WTC11 (cell line): ENCODE measurements around the gene AHSG. TPM values are rescaled to one million over a fixed set of nuclear protein-coding genes. Genes with fewer than 3 reads are reported as not detected.

Source experiments
- ATAC-seq: fragments of 200-7000 bp; cut with Tn5 transposase; 2 replicates; pipeline ENCODE4 v1.10.0; 2021; ENCODE audit warnings: mild to moderate bottlenecking, moderate library complexity
- CTCF ChIA-PET: fragments of 300-600 bp; sonication (Branson Sonifier 250); formaldehyde crosslinking; loops from one replicate; lab custom pipeline; 2021; ENCODE audit warnings: antibody characterized with exemption; lab: Charles Lee
- POLR2A ChIA-PET: fragments of 350-600 bp; sonication (Branson Sonifier 250); formaldehyde crosslinking; loops from one replicate; lab custom pipeline; 2021; ENCODE audit warnings: antibody characterized with exemption; lab: Charles Lee
- DNase-seq: peaks from one replicate; pipeline ENCODE4 v3.0.0; 2021; ENCODE audit warnings: low spot score
- H3K27ac Mint-ChIP-seq: 2 replicates; pipeline ENCODE4 v1.8.0; 2021; ENCODE audit warnings: mixed read lengths
- H3K27me3 Mint-ChIP-seq: 2 replicates; pipeline ENCODE4 v1.8.0; 2021; ENCODE audit warnings: low read depth, mild to moderate bottlenecking, moderate library complexity, mixed read lengths
- H3K36me3 Mint-ChIP-seq: 2 replicates; pipeline ENCODE4 v1.8.0; 2021; ENCODE audit warnings: mixed read lengths
- H3K4me1 Mint-ChIP-seq: 2 replicates; pipeline ENCODE4 v1.8.0; 2022; ENCODE audit warnings: mixed read lengths
- H3K4me3 Mint-ChIP-seq: 2 replicates; pipeline ENCODE4 v1.8.0; 2021; ENCODE audit warnings: mild to moderate bottlenecking, moderate library complexity, mixed read lengths
- H3K9me3 Mint-ChIP-seq: 2 replicates; pipeline ENCODE4 v1.8.0; 2021; ENCODE audit warnings: mixed read lengths
- ATF6 ChIP-seq: sonication (generic); formaldehyde crosslinking; IDR thresholded peaks from 2 replicates; pipeline ENCODE4 v1.8.1; 2023; ENCODE audit warnings: mild to moderate bottlenecking, missing genetic modification reagents
- CTCF ChIP-seq: fragments of 200-600 bp; IDR thresholded peaks from 2 replicates; pipeline ENCODE4 v1.8.0; 2022; ENCODE audit warnings: antibody characterized with exemption
- GRHL2 ChIP-seq: fragments of 250-450 bp; sonication (Bioruptor Pico); IDR thresholded peaks from 2 replicates; pipeline ENCODE4 v1.8.0; 2022; ENCODE audit warnings: mild to moderate bottlenecking, moderate library complexity; ENCODE audit not compliant: insufficient replicate concordance, severe bottlenecking
- JAZF1 ChIP-seq: fragments of 250-450 bp; sonication (Bioruptor Pico); IDR thresholded peaks from 2 replicates; pipeline ENCODE4 v1.9.0; 2021; ENCODE audit warnings: moderate library complexity, mild to moderate bottlenecking, inconsistent platforms
- NR1H2 ChIP-seq: sonication (generic); formaldehyde crosslinking; IDR thresholded peaks from 2 replicates; pipeline ENCODE4 v1.9.0; 2021; ENCODE audit warnings: mild to moderate bottlenecking, moderate library complexity, missing genetic modification reagents
- NR3C1 ChIP-seq: sonication (generic); formaldehyde crosslinking; conservative IDR thresholded peaks from 2 replicates; pipeline ENCODE4 v1.8.1; 2023; ENCODE audit warnings: low read depth, mild to moderate bottlenecking, missing genetic modification reagents
- SMAD4 ChIP-seq: sonication (generic); formaldehyde crosslinking; IDR thresholded peaks from 2 replicates; pipeline ENCODE4 v1.8.0; 2022; ENCODE audit warnings: mild to moderate bottlenecking, missing genetic modification reagents
- TEAD4 ChIP-seq: sonication (generic); formaldehyde crosslinking; IDR thresholded peaks from 2 replicates; pipeline ENCODE4 v1.8.0; 2022; ENCODE audit warnings: mild to moderate bottlenecking, missing genetic modification reagents
- ZNF512 ChIP-seq: sonication (generic); formaldehyde crosslinking; IDR thresholded peaks from 2 replicates; pipeline ENCODE4 v1.8.1; 2022; ENCODE audit warnings: missing genetic modification reagents, borderline replicate concordance
- total RNA-seq: library from RNA; stranded (reverse); gene quantifications from 3 replicates; pipeline ENCODE4 v1.2.3, GENCODE V29; 2021
- TF ChIP-seq, protein P1 (sequence below): sonication (generic); formaldehyde crosslinking; IDR thresholded peaks from 2 replicates; pipeline ENCODE4 v1.8.1; 2023; ENCODE audit warnings: mild to moderate bottlenecking, missing genetic modification reagents
- TF ChIP-seq, protein P2 (sequence below): sonication (generic); formaldehyde crosslinking; IDR thresholded peaks from 2 replicates; pipeline ENCODE4 v1.8.0; 2022; ENCODE audit warnings: mild to moderate bottlenecking, missing genetic modification reagents
- TF ChIP-seq, protein P3 (sequence below): sonication (generic); formaldehyde crosslinking; IDR thresholded peaks from 2 replicates; pipeline ENCODE4 v1.8.1; 2022; ENCODE audit warnings: mild to moderate bottlenecking, moderate library complexity, missing genetic modification reagents
- TF ChIP-seq, protein P4 (sequence below): sonication (generic); formaldehyde crosslinking; conservative IDR thresholded peaks from 2 replicates; pipeline ENCODE4 v1.8.1; 2023; ENCODE audit warnings: mild to moderate bottlenecking, low read depth, missing genetic modification reagents, moderate library complexity
- TF ChIP-seq, protein P5 (sequence below): sonication (generic); formaldehyde crosslinking; IDR thresholded peaks from 2 replicates; pipeline ENCODE4 v1.8.0; 2022; ENCODE audit warnings: mild to moderate bottlenecking, missing genetic modification reagents
- TF ChIP-seq, protein P6 (sequence below): sonication (generic); formaldehyde crosslinking; IDR thresholded peaks from 2 replicates; pipeline ENCODE4 v1.8.1; 2022; ENCODE audit warnings: mild to moderate bottlenecking, missing genetic modification reagents, moderate library complexity, borderline replicate concordance

Gene AHSG
- total RNA-seq, 1 experiment from 2014 or later = 1.9 TPM

DNA sequence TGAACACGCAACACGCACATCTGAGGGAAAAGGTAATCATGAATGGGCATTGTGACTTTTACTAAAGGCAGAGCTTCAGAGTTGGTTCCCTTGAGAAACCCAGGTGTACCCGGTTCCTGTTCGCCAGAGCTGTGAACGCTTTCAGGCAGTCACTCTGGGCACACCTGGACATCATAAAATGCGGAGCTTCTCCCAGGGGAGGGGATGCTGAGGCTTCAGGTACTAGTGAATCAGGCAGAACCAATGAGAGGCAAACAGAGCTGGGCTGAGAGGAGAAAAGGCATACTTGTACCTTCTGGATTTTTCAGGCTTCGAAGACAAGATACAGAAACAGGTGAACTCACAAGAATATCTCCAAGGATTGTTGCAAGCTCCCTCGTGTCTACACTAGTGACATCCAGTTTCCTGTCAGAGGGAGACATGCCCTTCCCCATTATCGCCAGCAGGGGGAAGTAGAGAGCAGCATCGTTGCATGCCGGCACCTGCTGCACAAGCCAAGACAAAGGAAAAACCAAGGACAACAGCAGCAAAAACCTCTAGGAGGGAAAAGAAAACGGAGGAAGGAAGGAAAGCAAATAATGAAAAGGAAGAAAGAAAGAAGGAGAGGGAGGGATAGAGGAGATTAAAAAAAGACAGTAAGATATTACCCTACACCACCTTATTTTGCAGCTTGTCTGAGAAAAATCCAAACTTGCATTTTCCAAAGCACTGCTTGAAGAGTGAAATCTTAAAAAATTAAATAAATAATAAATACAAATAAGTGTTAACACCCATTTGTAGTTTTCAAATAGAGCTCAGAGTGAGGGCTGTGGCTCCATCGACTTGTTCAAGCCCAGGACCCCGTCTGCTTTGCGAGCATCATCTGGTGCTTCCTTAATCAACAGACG is 2.0 kb downstream of the AHSG start:
- TF ChIP-seq NR1H2 (CRISPR knock-in tag) (no peak), CTCF (peak; percentile 91), JAZF1 (CRISPR knock-in tag) (no peak), GRHL2 (CRISPR knock-in tag) (no peak), ATF6 (CRISPR knock-in tag) (no peak)
- TF ChIP-seq, protein P1, sequence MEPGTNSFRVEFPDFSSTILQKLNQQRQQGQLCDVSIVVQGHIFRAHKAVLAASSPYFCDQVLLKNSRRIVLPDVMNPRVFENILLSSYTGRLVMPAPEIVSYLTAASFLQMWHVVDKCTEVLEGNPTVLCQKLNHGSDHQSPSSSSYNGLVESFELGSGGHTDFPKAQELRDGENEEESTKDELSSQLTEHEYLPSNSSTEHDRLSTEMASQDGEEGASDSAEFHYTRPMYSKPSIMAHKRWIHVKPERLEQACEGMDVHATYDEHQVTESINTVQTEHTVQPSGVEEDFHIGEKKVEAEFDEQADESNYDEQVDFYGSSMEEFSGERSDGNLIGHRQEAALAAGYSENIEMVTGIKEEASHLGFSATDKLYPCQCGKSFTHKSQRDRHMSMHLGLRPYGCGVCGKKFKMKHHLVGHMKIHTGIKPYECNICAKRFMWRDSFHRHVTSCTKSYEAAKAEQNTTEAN = no peak
- TF ChIP-seq, protein P2, sequence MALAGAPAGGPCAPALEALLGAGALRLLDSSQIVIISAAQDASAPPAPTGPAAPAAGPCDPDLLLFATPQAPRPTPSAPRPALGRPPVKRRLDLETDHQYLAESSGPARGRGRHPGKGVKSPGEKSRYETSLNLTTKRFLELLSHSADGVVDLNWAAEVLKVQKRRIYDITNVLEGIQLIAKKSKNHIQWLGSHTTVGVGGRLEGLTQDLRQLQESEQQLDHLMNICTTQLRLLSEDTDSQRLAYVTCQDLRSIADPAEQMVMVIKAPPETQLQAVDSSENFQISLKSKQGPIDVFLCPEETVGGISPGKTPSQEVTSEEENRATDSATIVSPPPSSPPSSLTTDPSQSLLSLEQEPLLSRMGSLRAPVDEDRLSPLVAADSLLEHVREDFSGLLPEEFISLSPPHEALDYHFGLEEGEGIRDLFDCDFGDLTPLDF (CRISPR knock-in tag) = no peak
- ChIA-PET CTCF (interaction anchor here (0.6 to 4.7 kb wide), 57 partner anchors 8 to 1032 kb away, joined by 3 to 87 read pairs (median 5); partner anchors contain the start of genes CRYGS, DNAJB11, EIF4A2 and FETUB), POLR2A (interaction anchor here (0.9 to 2.8 kb wide), 4 partner anchors 18 to 168 kb away, joined by 3 to 14 read pairs (median 4); partner anchors contain the start of genes DNAJB11 and EIF4A2)
- no peak overlapping the region for H3K4me3 Mint-ChIP-seq
- H3K9me3 Mint-ChIP-seq = no peaks in the 10 kb centered on the region
- no peaks in the 10 kb centered on the region for H3K36me3 Mint-ChIP-seq
- DNase-seq (peak; percentile 88), ATAC-seq (peak; percentile 71)
- H3K27me3 Mint-ChIP-seq = peaks cover 25% of the 10 kb centered on the region
- no peak overlapping the region; the same call in 1 of the 2 replicates for H3K27ac Mint-ChIP-seq
- H3K4me1 Mint-ChIP-seq = peaks cover 18% of the 10 kb centered on the region

DNA sequence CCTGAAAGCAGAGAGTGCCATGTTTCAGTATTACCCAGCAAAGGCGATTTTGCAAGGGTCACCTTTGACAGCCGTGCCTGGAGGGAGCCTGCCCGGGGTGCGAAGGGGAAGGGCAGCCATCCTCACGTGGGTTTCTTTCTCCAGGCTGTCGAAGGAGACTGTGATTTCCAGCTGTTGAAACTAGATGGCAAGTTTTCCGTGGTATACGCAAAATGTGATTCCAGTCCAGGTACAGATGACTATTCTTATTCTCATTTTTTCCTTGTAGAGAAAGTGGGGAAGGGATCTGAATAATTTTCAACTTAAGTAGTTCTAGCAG is 3.4 kb downstream of the AHSG start:
- no peaks in the 10 kb centered on the region for H3K36me3 Mint-ChIP-seq
- H3K27me3 Mint-ChIP-seq = peaks cover 25% of the 10 kb centered on the region
- no peak overlapping the region for H3K27ac Mint-ChIP-seq
- DNase-seq = no peak
- ChIA-PET POLR2A (interaction anchor here (2.8 kb wide), 1 partner anchor 167 kb away, joined by 14 read pairs; the partner anchor contains the start of gene EIF4A2), CTCF (interaction anchor here (0.6 to 4.7 kb wide), 17 partner anchors 13 to 639 kb away, joined by 3 to 81 read pairs (median 7); no protein-coding TSS in a partner anchor)
- H3K4me3 Mint-ChIP-seq = no peak overlapping the region
- no peaks in the 10 kb centered on the region for H3K9me3 Mint-ChIP-seq
- no peak for ATAC-seq
- TF ChIP-seq TEAD4 (CRISPR knock-in tag) (no peak), NR3C1 (CRISPR knock-in tag) (no peak), SMAD4 (no peak), ZNF512 (no peak)
- TF ChIP-seq, protein P3, sequence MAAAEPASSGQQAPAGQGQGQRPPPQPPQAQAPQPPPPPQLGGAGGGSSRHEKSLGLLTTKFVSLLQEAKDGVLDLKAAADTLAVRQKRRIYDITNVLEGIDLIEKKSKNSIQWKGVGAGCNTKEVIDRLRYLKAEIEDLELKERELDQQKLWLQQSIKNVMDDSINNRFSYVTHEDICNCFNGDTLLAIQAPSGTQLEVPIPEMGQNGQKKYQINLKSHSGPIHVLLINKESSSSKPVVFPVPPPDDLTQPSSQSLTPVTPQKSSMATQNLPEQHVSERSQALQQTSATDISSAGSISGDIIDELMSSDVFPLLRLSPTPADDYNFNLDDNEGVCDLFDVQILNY (CRISPR knock-in tag) = no peak
- TF ChIP-seq, protein P4, sequence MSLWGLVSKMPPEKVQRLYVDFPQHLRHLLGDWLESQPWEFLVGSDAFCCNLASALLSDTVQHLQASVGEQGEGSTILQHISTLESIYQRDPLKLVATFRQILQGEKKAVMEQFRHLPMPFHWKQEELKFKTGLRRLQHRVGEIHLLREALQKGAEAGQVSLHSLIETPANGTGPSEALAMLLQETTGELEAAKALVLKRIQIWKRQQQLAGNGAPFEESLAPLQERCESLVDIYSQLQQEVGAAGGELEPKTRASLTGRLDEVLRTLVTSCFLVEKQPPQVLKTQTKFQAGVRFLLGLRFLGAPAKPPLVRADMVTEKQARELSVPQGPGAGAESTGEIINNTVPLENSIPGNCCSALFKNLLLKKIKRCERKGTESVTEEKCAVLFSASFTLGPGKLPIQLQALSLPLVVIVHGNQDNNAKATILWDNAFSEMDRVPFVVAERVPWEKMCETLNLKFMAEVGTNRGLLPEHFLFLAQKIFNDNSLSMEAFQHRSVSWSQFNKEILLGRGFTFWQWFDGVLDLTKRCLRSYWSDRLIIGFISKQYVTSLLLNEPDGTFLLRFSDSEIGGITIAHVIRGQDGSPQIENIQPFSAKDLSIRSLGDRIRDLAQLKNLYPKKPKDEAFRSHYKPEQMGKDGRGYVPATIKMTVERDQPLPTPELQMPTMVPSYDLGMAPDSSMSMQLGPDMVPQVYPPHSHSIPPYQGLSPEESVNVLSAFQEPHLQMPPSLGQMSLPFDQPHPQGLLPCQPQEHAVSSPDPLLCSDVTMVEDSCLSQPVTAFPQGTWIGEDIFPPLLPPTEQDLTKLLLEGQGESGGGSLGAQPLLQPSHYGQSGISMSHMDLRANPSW (CRISPR knock-in tag) = no peak
- TF ChIP-seq, protein P5, sequence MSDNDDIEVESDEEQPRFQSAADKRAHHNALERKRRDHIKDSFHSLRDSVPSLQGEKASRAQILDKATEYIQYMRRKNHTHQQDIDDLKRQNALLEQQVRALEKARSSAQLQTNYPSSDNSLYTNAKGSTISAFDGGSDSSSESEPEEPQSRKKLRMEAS (CRISPR knock-in tag) = no peak
- TF ChIP-seq, protein P6, sequence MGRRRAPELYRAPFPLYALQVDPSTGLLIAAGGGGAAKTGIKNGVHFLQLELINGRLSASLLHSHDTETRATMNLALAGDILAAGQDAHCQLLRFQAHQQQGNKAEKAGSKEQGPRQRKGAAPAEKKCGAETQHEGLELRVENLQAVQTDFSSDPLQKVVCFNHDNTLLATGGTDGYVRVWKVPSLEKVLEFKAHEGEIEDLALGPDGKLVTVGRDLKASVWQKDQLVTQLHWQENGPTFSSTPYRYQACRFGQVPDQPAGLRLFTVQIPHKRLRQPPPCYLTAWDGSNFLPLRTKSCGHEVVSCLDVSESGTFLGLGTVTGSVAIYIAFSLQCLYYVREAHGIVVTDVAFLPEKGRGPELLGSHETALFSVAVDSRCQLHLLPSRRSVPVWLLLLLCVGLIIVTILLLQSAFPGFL (CRISPR knock-in tag) = no peak
- H3K4me1 Mint-ChIP-seq = peaks cover 18% of the 10 kb centered on the region
